Neuron (in vitro differentiated cells): Measurements from ENCODE around the gene LRRC4C.

ENCODE experiments used
- H2AFZ ChIP-seq: one replicate; pipeline ENCODE4 v1.6.1; 2013; ENCODE audit warnings: low read depth, mild to moderate bottlenecking, inconsistent platforms, low read length, moderate library complexity
- H3K27me3 ChIP-seq: one replicate; pipeline ENCODE4 v1.6.1; 2013; ENCODE audit warnings: low read length; ENCODE audit not compliant: insufficient read depth
- H3K36me3 ChIP-seq: one replicate; pipeline ENCODE4 v1.6.1; 2013; ENCODE audit warnings: low read length; ENCODE audit not compliant: insufficient read depth
- H3K4me1 ChIP-seq: one replicate; pipeline ENCODE4 v1.6.1; 2013; ENCODE audit warnings: low read length; ENCODE audit not compliant: insufficient read depth
- H3K4me3 ChIP-seq: 2 replicates; pipeline ENCODE4 v1.5.1; 2013; ENCODE audit warnings: mild to moderate bottlenecking, low read length, moderate library complexity
- H3K9me3 ChIP-seq: one replicate; pipeline ENCODE4 v1.6.1; 2013; ENCODE audit warnings: low read length

LRRC4C gene

GRCh38 chr11:41189701-41190436 lies 269.6 kb downstream of the LRRC4C start:
- no peak overlapping the region for H3K4me3 ChIP-seq
- no peaks in the 10 kb centered on the region for H3K27me3 ChIP-seq

GRCh38 chr11:41177791-41178190 lies 281.7 kb downstream of the LRRC4C start:
- Histone ChIP-seq H3K9me3 (no peaks in the 10 kb centered on the region), H3K4me3 (no peak overlapping the region), H3K36me3 (no peaks in the 10 kb centered on the region), H3K27me3 (no peaks in the 10 kb centered on the region), H3K4me1 (peaks cover 3% of the 10 kb centered on the region), H2AFZ (no peak overlapping the region)

More at GRCh38 chr11:41189701-41190436, 269.6 kb downstream of the LRRC4C start:
- H3K9me3 ChIP-seq = no peaks in the 10 kb centered on the region
- H2AFZ ChIP-seq = peak overlapping the region; percentile 45
- H3K4me1 ChIP-seq = peaks cover 18% of the 10 kb centered on the region
- no peaks in the 10 kb centered on the region for H3K36me3 ChIP-seq

GRCh38 chr11:41175304-41175972 lies 284.0 kb downstream of the LRRC4C start:
- Histone ChIP-seq H2AFZ (peak overlapping the region; percentile 28), H3K4me1 (peaks cover 3% of the 10 kb centered on the region), H3K9me3 (no peaks in the 10 kb centered on the region), H3K36me3 (no peaks in the 10 kb centered on the region), H3K27me3 (no peaks in the 10 kb centered on the region), H3K4me3 (no peak overlapping the region)

- Histone ChIP-seq H3K36me3 (no peaks in the 10 kb centered on the region), H3K4me1 (no peaks in the 10 kb centered on the region), H3K9me3 (no peaks in the 10 kb centered on the region), H2AFZ (no peak overlapping the region), H3K27me3 (no peaks in the 10 kb centered on the region), H3K4me3 (no peak overlapping the region)
Observed at GRCh38 chr11:41146326-41146725, 313.1 kb downstream of the LRRC4C start.

GRCh38 chr11:41145420-41145819 lies 314.0 kb downstream of the LRRC4C start:
- no peak overlapping the region for H3K4me3 ChIP-seq
- no peaks in the 10 kb centered on the region for H3K27me3 ChIP-seq
- no peak overlapping the region for H2AFZ ChIP-seq
- H3K9me3 ChIP-seq = no peaks in the 10 kb centered on the region
- no peaks in the 10 kb centered on the region for H3K36me3 ChIP-seq
- no peaks in the 10 kb centered on the region for H3K4me1 ChIP-seq

- Histone ChIP-seq H3K36me3 (no peaks in the 10 kb centered on the region), H2AFZ (no peak overlapping the region), H3K9me3 (no peaks in the 10 kb centered on the region), H3K27me3 (no peaks in the 10 kb centered on the region), H3K4me1 (peaks cover 7% of the 10 kb centered on the region), H3K4me3 (no peak overlapping the region)
Observed at GRCh38 chr11:41134971-41135370, 324.5 kb downstream of the LRRC4C start.

GRCh38 chr11:41133023-41133422 lies 326.4 kb downstream of the LRRC4C start:
- no peaks in the 10 kb centered on the region for H3K9me3 ChIP-seq
- peaks cover 7% of the 10 kb centered on the region for H3K4me1 ChIP-seq
- no peak overlapping the region for H3K4me3 ChIP-seq
- no peaks in the 10 kb centered on the region for H3K27me3 ChIP-seq
- H2AFZ ChIP-seq = no peak overlapping the region
- H3K36me3 ChIP-seq = no peaks in the 10 kb centered on the region

- peaks cover 13% of the 10 kb centered on the region for H3K4me1 ChIP-seq
- H3K36me3 ChIP-seq = no peaks in the 10 kb centered on the region
- H3K9me3 ChIP-seq = no peaks in the 10 kb centered on the region
- H3K27me3 ChIP-seq = no peaks in the 10 kb centered on the region
- H2AFZ ChIP-seq = no peak overlapping the region
- no peak overlapping the region for H3K4me3 ChIP-seq
Observed at GRCh38 chr11:41121600-41121999, 337.9 kb downstream of the LRRC4C start.

GRCh38 chr11:41119484-41119883 lies 340.0 kb downstream of the LRRC4C start:
- Histone ChIP-seq H3K4me3 (no peak overlapping the region), H3K27me3 (no peaks in the 10 kb centered on the region), H2AFZ (no peak overlapping the region), H3K36me3 (no peaks in the 10 kb centered on the region), H3K4me1 (peaks cover 20% of the 10 kb centered on the region), H3K9me3 (no peaks in the 10 kb centered on the region)

GRCh38 chr11:41118521-41118920 lies 340.9 kb downstream of the LRRC4C start:
- Histone ChIP-seq H3K36me3 (no peaks in the 10 kb centered on the region), H3K4me3 (no peak overlapping the region), H3K27me3 (no peaks in the 10 kb centered on the region), H2AFZ (peak overlapping the region; percentile 16), H3K4me1 (peaks cover 20% of the 10 kb centered on the region), H3K9me3 (no peaks in the 10 kb centered on the region)

GRCh38 chr11:41116970-41117369 lies 342.5 kb downstream of the LRRC4C start:
- Histone ChIP-seq H3K9me3 (no peaks in the 10 kb centered on the region), H3K27me3 (no peaks in the 10 kb centered on the region), H2AFZ (no peak overlapping the region), H3K36me3 (no peaks in the 10 kb centered on the region), H3K4me3 (no peak overlapping the region), H3K4me1 (peaks cover 22% of the 10 kb centered on the region)

- Histone ChIP-seq H3K27me3 (no peaks in the 10 kb centered on the region), H3K4me3 (no peak overlapping the region), H2AFZ (no peak overlapping the region), H3K36me3 (no peaks in the 10 kb centered on the region), H3K4me1 (peaks cover 22% of the 10 kb centered on the region), H3K9me3 (no peaks in the 10 kb centered on the region)
Observed at GRCh38 chr11:41115066-41115465, 344.4 kb downstream of the LRRC4C start.

- Histone ChIP-seq H3K9me3 (no peaks in the 10 kb centered on the region), H3K27me3 (no peaks in the 10 kb centered on the region), H3K4me3 (no peak overlapping the region), H3K4me1 (peaks cover 14% of the 10 kb centered on the region), H3K36me3 (no peaks in the 10 kb centered on the region), H2AFZ (no peak overlapping the region)
Observed at GRCh38 chr11:41113160-41113559, 346.3 kb downstream of the LRRC4C start.
